ENCODE results near the gene KCNAB1.

The KCNAB1 gene

DNA sequence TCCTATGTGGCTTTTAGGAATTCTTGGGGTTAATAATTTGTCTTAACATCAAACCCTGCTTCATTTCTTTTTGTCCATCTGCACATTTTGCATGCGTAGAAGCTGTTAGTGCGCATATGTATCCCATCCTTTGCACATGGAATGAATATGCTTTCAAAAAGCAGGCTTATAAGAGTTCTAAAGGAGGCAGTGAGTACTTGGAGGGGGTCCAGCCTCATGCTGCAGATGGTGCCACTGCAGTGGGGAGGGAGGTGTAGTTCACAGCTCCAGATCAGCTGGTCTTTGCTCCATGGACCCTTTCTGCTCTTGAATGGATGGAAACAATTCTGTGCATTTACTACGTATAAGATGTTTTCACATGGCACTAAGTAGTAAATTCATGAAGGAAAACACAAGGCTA, 455.3 kb downstream of the KCNAB1 start:
- no peak overlapping the region for H3K9ac ChIP-seq (ENCODE audit: low read length)
- no peak for TF ChIP-seq EZH2 (IDR thresholded peaks at IDR 0.05; ENCODE audit: borderline replicate concordance, low read length)
- TF ChIP-seq, protein P1, sequence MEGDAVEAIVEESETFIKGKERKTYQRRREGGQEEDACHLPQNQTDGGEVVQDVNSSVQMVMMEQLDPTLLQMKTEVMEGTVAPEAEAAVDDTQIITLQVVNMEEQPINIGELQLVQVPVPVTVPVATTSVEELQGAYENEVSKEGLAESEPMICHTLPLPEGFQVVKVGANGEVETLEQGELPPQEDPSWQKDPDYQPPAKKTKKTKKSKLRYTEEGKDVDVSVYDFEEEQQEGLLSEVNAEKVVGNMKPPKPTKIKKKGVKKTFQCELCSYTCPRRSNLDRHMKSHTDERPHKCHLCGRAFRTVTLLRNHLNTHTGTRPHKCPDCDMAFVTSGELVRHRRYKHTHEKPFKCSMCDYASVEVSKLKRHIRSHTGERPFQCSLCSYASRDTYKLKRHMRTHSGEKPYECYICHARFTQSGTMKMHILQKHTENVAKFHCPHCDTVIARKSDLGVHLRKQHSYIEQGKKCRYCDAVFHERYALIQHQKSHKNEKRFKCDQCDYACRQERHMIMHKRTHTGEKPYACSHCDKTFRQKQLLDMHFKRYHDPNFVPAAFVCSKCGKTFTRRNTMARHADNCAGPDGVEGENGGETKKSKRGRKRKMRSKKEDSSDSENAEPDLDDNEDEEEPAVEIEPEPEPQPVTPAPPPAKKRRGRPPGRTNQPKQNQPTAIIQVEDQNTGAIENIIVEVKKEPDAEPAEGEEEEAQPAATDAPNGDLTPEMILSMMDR (IDR thresholded peaks at IDR 0.05; ENCODE audit: low read length) = no peak
- H3K36me3 ChIP-seq (ENCODE audit: insufficient read depth, low read length) = no peaks in the 10 kb centered on the region
- H3K4me1 ChIP-seq (ENCODE audit: insufficient read depth, low read length, severe bottlenecking) = no peaks in the 10 kb centered on the region
- H3F3A ChIP-seq (ENCODE audit: insufficient read depth, low read length) = no peaks in the 10 kb centered on the region
- no peaks in the 10 kb centered on the region for H4K20me1 ChIP-seq (ENCODE audit: insufficient read depth, low read length)
- H3K4me3 ChIP-seq (ENCODE audit: low read depth, low read length, poor library complexity, severe bottlenecking) = no peak overlapping the region
- H3K79me2 ChIP-seq (ENCODE audit: insufficient read depth, low read length) = no peaks in the 10 kb centered on the region
- no peaks in the 10 kb centered on the region for H3K9me2 ChIP-seq (ENCODE audit: low read depth, low read length)
- H2AFZ ChIP-seq (ENCODE audit: low read length) = no peak overlapping the region
- no peaks in the 10 kb centered on the region for H3K9me3 ChIP-seq (ENCODE audit: low read length)
- no peak overlapping the region for H3K27ac ChIP-seq (ENCODE audit: low read depth, low read length, poor library complexity, severe bottlenecking)
- H3K4me2 ChIP-seq (ENCODE audit: low read length) = no peak overlapping the region
- H3K27me3 ChIP-seq (ENCODE audit: insufficient read depth, low read length) = no peaks in the 10 kb centered on the region

DNA sequence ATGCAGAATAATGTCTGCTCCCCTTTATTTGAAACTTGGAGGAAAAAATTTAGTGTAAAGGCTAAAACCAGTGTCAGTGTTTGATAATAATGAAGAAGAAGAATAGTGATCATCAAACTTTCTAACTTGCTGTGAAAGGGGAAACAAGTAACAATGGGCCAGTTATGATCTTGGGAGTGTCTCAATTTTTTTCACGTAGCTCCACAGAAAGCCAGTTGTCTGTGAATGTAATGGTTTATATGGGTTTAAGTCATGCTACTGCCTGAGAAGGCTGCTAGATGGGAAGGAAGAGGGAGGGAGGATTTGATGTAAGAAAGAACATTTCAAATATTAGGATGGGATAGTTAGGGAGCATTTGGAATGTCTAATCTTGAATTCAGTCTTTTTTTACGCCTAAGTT, 455.7 kb downstream of the KCNAB1 start:
- Histone ChIP-seq H3K27ac (ENCODE audit: low read depth, low read length, poor library complexity, severe bottlenecking) (no peak overlapping the region), H3K36me3 (ENCODE audit: insufficient read depth, low read length) (no peaks in the 10 kb centered on the region), H4K20me1 (ENCODE audit: insufficient read depth, low read length) (no peaks in the 10 kb centered on the region), H3K4me3 (ENCODE audit: low read depth, low read length, poor library complexity, severe bottlenecking) (no peak overlapping the region), H3K4me2 (ENCODE audit: low read length) (no peak overlapping the region), H3K27me3 (ENCODE audit: insufficient read depth, low read length) (no peaks in the 10 kb centered on the region), H3K9me2 (ENCODE audit: low read depth, low read length) (no peaks in the 10 kb centered on the region), H3K9me3 (ENCODE audit: low read length) (no peaks in the 10 kb centered on the region), H3K9ac (ENCODE audit: low read length) (no peak overlapping the region), H2AFZ (ENCODE audit: low read length) (no peak overlapping the region), H3K4me1 (ENCODE audit: insufficient read depth, low read length, severe bottlenecking) (no peaks in the 10 kb centered on the region), H3F3A (ENCODE audit: insufficient read depth, low read length) (no peaks in the 10 kb centered on the region), H3K79me2 (ENCODE audit: insufficient read depth, low read length) (no peaks in the 10 kb centered on the region)
- TF ChIP-seq, protein P1 (IDR thresholded peaks at IDR 0.05; ENCODE audit: low read length) = no peak
- TF ChIP-seq EZH2 (IDR thresholded peaks at IDR 0.05; ENCODE audit: borderline replicate concordance, low read length) = no peak

DNA sequence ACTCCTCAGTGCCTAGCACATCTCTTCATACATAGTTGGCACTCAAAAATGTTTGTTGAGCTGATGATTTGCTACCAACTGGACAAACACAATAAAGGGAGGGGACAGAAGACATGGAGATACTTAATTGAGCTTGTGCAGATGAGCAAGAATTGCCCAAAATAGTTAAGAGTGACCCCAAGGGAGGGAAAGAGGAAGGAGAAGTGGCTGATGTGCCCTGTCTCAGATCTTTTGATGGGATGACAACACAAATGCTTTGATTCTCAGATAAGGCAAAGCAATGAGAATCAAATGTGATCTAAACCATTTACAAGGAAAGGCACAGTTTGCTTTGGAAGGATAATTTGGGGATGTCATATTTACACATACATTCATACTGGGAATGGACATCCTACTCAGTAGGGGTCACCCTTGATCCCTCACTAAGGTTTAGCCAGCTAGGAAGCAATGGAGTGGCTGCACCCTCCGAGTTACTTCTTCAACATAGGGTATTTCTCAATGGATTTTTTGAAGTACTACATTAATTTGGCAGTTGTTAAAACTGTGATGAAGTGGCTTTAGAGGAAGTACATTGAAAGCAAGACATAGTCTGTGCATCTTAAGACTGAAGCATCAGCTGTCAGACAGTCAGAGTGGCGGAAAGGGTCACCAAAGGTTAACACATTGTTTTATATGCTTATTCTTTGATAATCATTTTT, 456.4 kb downstream of the KCNAB1 start:
- Histone ChIP-seq H2AFZ (ENCODE audit: low read length) (no peak overlapping the region), H3K27me3 (ENCODE audit: insufficient read depth, low read length) (no peaks in the 10 kb centered on the region), H3K9ac (ENCODE audit: low read length) (no peak overlapping the region), H3K79me2 (ENCODE audit: insufficient read depth, low read length) (no peaks in the 10 kb centered on the region), H3K9me2 (ENCODE audit: low read depth, low read length) (no peaks in the 10 kb centered on the region), H3K27ac (ENCODE audit: low read depth, low read length, poor library complexity, severe bottlenecking) (no peak overlapping the region), H3K4me3 (ENCODE audit: low read depth, low read length, poor library complexity, severe bottlenecking) (no peak overlapping the region), H3K4me1 (ENCODE audit: insufficient read depth, low read length, severe bottlenecking) (no peaks in the 10 kb centered on the region), H3K4me2 (ENCODE audit: low read length) (no peak overlapping the region), H3K9me3 (ENCODE audit: low read length) (no peaks in the 10 kb centered on the region), H4K20me1 (ENCODE audit: insufficient read depth, low read length) (no peaks in the 10 kb centered on the region), H3F3A (ENCODE audit: insufficient read depth, low read length) (no peaks in the 10 kb centered on the region), H3K36me3 (ENCODE audit: insufficient read depth, low read length) (no peaks in the 10 kb centered on the region)
- TF ChIP-seq EZH2 (IDR thresholded peaks at IDR 0.05; ENCODE audit: borderline replicate concordance, low read length) = no peak
- TF ChIP-seq, protein P1 (IDR thresholded peaks at IDR 0.05; ENCODE audit: low read length) = no peak
